Epithelial cell of proximal tubule (primary cell): ENCODE results near the gene KRTAP1-5. TPM values are rescaled to one million over a fixed set of nuclear protein-coding genes. Genes with fewer than 3 reads are reported as not detected.

Experiments used
- DNase-seq: peaks from one replicate; pipeline ENCODE4 v3.0.0-alpha.2; 2011; ENCODE audit warnings: low read depth
- H3K4me3 ChIP-seq: 2 replicates; pipeline ENCODE4 v1.5.1; 2011; ENCODE audit warnings: low read depth, mild to moderate bottlenecking, low read length
- total RNA-seq: library from RNA; depleted of rRNA; stranded (reverse); fragments of >200 nt; gene quantifications from 2 replicates; pipeline ENCODE4 v1.2.3, GENCODE V29; 2015
- TF ChIP-seq, protein P1 (sequence below): conservative IDR thresholded peaks from 2 replicates; pipeline ENCODE4 v1.5.1; 2012; ENCODE audit warnings: low read depth, mild to moderate bottlenecking, low read length

The KRTAP1-5 gene
- total RNA-seq, 1 donor from 2014 or later, result not detected

DNA sequence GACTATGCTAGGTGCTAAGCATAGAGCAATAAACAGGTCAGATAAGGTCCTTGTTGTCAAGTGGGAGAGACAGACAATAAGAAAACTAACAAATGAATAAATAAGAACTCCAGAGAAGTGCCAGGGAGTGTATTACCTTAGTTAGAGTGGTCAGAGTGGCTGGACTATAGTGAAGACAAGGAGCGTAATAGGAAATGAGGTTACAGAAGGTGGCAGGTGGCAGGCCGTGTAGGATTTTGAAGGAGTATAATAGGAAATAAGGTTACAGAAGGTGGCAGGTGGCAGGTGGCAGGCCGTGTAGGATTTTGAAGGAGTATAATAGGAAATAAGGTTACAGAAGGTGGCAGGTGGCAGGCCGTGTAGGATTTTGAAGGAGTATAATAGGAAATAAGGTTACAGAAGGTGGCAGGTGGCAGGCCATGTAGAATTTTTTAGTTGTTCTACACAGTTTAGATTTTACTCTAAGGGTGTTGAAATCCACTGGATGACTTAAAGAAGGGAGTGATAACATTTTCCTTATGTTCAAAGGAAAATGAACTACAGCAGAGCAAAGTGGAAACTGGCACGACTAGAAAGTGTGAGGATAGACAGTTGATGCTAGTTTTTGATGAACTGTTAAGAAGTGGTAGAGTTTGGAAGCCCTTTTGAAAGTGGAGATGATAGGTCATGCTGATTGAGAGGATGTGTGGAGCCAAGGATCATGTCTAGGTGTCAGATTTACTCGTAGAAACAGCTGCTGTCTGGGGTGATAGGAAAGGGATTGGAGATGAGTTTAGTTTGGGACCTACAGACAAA lies 14.5 kb downstream of the KRTAP1-5 start:
- H3K4me3 ChIP-seq, result no peak overlapping the region
- TF ChIP-seq, protein P1, sequence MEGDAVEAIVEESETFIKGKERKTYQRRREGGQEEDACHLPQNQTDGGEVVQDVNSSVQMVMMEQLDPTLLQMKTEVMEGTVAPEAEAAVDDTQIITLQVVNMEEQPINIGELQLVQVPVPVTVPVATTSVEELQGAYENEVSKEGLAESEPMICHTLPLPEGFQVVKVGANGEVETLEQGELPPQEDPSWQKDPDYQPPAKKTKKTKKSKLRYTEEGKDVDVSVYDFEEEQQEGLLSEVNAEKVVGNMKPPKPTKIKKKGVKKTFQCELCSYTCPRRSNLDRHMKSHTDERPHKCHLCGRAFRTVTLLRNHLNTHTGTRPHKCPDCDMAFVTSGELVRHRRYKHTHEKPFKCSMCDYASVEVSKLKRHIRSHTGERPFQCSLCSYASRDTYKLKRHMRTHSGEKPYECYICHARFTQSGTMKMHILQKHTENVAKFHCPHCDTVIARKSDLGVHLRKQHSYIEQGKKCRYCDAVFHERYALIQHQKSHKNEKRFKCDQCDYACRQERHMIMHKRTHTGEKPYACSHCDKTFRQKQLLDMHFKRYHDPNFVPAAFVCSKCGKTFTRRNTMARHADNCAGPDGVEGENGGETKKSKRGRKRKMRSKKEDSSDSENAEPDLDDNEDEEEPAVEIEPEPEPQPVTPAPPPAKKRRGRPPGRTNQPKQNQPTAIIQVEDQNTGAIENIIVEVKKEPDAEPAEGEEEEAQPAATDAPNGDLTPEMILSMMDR, result no peak
- DNase-seq, result no peak

DNA sequence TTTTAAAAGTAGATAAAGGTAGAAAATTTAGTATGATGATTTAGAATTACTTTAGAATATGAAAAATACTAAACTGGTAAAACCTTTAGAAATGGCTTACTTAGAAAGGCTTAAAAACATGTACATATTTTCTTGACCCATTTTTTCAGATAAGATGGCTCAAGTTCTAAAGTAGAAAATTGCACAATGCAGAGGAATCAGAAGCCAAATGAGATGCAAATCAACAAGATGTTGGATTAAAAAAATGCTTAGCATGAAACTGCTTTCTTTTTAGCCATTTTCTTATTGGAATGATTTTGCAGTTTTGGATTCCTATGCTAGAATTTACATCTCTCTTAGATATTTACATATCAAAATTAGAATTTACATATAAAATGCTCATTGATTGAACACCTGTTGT lies 16.6 kb downstream of the KRTAP1-5 start:
- DNase-seq, result no peak
- no peak overlapping the region for H3K4me3 ChIP-seq
- TF ChIP-seq, protein P1, result no peak

DNA sequence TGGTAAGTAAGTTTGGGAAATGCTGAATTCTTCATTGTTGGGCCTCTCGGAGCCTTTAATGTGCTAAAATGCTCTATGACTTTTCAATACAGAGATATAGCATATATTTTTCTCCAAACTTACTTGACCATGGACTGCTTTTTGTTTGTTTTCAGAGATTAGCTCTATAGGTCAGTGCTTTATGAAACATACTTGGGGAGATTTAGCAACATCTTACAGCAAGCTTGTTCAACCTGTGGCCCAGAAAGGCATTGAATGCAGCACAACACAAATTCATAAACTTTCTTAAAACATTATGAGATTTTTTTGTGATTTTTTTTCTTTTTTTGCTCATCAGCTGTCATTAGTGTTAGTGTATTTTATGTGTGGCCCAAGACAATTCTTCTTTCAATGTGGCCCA lies 17.1 kb downstream of the KRTAP1-5 start:
- DNase-seq, result no peak
- H3K4me3 ChIP-seq, result no peak overlapping the region
- TF ChIP-seq, protein P1, result no peak

DNA sequence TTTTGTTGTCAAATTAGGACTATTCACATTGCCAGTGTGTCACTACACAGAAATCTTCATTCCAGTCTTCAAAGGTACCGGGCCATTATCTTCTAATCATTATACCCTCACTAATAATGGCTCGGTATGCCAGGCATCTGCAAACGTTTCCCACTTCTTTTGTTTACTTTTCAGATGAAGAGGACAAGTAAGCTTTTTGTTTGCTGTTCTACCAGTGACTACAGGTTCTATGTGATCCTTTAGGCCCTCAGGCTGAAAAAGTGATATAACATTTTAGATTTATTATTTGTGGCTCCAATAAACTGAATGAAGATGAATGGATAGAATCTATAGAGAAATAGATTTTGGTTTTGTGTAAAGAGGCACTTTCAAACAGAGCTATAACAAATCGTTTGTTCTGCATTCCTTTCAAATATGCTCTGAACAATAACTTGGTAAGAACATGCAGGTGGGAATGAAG lies 17.7 kb downstream of the KRTAP1-5 start:
- no peak for DNase-seq
- TF ChIP-seq, protein P1, result no peak
- H3K4me3 ChIP-seq, result no peak overlapping the region

DNA sequence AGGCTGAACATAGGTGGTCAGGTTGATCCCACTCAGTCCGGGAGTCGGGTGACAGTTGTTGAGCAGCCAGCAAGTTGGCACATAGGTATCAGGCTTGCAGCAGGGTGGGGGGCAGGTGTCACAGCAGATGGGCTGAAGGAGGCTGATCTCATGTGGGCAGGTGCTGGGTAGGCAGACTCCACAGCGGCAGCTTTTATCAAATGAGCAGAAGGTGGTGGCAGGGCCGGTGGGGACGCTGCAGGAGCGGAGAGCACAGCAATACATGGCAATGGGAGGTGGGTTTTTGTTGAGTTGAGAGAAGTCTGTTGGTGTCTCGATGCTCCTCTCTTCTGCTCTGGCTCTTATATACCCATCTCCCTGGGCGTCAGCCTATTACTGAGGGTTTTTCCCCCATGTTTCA lies 18.2 kb downstream of the KRTAP1-5 start, which contains the start of gene KRTAP3-1:
TSS of gene KRTAP3-1 (minus strand) at position 318 of the 400 bp plus-strand sequence. CDS start at position 264, 54 bp downstream.
- H3K4me3 ChIP-seq, result no peak within 1 kb of the TSS
- no peak for DNase-seq
- TF ChIP-seq, protein P1, result no peak

DNA sequence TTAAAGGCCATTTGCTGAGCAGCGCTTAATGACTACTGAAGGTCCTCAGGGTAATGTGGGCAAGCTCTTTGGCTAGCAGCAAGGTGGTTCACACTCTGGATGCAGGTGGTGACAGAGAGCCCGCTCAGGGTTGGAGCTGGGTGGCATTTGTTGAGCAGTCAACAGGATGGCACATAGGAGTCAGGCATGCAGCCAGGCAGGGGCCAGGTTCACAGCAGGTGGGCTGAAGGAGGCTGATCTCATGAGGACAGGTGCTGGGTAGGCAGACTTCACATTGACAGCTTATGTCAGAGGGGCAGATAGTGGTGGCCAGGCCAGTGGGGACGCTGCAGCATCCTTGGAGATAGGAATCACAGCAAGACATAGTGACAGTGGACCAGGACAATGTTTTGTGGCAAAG lies 22.6 kb downstream of the KRTAP1-5 start:
- no peak overlapping the region for H3K4me3 ChIP-seq
- TF ChIP-seq, protein P1, result no peak
- DNase-seq, result no peak

DNA sequence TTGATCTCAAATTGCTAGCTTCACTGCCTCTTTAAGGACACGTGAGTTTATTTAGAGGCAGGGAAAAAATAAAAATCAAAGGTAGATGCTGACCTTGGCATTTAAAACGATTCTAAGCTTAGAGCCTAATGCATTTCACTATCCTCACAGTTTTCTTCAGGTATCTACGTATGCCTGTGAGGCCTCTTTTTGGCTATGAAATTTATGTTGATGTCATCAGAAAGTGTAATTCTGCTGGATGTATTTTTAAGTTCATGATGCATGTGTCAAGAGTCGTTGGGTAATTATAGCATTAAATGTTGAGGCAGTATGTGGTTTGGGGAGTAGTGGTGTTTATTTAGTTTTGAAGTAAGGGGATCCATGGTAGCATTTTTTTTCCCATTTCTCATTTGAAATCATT lies 23.1 kb downstream of the KRTAP1-5 start:
- no peak for DNase-seq
- TF ChIP-seq, protein P1, result no peak

More for the DNA sequence above, 23.1 kb downstream of the KRTAP1-5 start:
- H3K4me3 ChIP-seq, result no peak overlapping the region
